DOHH2 (cell line): Measurements from ENCODE around the gene UBL3.

Source experiments
- EZH2phosphoT487 ChIP-seq: fragments of 200-600 bp; sonication (generic); IDR thresholded peaks from 2 replicates; pipeline ENCODE4 v1.6.1; 2017; ENCODE audit warnings: borderline replicate concordance, mild to moderate bottlenecking, antibody characterized with exemption, low read length, moderate library complexity, mixed read lengths
- TF ChIP-seq, protein P1 (sequence below): fragments of 200-600 bp; sonication (generic); IDR thresholded peaks from one replicate; pipeline ENCODE4 v1.5.1; 2014; ENCODE audit warnings: antibody characterized with exemption, mild to moderate bottlenecking, low read depth, low read length; ENCODE audit not compliant: poor library complexity, severe bottlenecking

DNA sequence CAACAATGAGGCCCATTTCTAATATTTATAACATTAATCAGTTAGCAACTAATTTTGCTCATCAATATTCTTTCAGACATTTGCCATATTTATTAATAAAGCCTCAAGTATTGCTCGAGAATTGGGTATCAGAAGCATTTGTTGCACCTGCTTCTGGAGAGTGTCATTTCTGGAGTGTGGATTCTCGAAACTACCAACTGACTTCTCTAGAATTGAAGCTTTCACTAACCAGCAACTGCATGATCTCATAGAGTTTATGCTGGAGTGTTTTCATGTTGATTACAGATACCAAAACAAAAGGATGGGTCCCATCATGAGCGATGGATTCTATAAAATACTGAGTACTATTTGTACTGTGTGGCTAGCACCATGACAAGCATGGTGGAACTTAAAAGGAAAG lies 133.9 kb downstream of the UBL3 start:
- TF ChIP-seq, protein P1, sequence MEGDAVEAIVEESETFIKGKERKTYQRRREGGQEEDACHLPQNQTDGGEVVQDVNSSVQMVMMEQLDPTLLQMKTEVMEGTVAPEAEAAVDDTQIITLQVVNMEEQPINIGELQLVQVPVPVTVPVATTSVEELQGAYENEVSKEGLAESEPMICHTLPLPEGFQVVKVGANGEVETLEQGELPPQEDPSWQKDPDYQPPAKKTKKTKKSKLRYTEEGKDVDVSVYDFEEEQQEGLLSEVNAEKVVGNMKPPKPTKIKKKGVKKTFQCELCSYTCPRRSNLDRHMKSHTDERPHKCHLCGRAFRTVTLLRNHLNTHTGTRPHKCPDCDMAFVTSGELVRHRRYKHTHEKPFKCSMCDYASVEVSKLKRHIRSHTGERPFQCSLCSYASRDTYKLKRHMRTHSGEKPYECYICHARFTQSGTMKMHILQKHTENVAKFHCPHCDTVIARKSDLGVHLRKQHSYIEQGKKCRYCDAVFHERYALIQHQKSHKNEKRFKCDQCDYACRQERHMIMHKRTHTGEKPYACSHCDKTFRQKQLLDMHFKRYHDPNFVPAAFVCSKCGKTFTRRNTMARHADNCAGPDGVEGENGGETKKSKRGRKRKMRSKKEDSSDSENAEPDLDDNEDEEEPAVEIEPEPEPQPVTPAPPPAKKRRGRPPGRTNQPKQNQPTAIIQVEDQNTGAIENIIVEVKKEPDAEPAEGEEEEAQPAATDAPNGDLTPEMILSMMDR: no peak
- no peak for TF ChIP-seq EZH2phosphoT487
